ENCODE results near the gene TKTL2. TPM values are rescaled to one million over a fixed set of nuclear protein-coding genes. Genes with fewer than 3 reads are reported as not detected.

TKTL2 gene
- total RNA-seq, 6 experiments from 2014 or later = not detected

DNA sequence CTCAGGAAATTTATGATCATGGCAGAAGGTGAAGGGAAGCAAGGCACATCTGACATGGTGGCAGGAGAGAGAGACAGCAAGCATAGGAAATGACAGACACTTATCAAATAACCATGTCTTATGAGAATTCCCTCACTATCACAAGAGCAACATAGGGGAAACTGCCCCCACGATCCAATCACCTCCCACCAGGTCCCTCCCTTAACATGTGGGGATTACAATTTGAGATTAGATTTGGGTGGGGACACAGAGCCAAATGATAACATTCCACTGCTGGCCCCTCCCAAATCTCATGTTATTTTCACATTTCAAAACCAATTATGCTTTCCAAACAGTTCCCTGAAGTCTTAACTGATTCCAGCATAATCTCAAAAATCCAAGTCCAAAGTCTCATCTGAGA lies 12.8 kb upstream of the TKTL2 start:
- Histone ChIP-seq H3K27me3 (no peaks in the 10 kb centered on the region), H3K27ac (no peak overlapping the region), H3K4me1 (no peaks in the 10 kb centered on the region), H3K4me3 (no peak overlapping the region), H3K9me3 (no peaks in the 10 kb centered on the region), H3K36me3 (no peaks in the 10 kb centered on the region)
- intact Hi-C loops (cut with DNase I) = loop anchor here (5.0 to 10.0 kb wide), 2 partner anchors 58 to 66 kb away; no protein-coding TSS in a partner anchor
- TF ChIP-seq CTCF (IDR thresholded peaks at IDR 0.05) (no peak), POLR2A (IDR thresholded peaks at IDR 0.05) (no peak)
- ATAC-seq (no peak), DNase-seq (no peak)
- WGBS (ENCODE audit: insufficient coverage, low coverage, low lambda C conversion rate, missing lambda C conversion rate) = 27% methylated on average over 1 of the region's 1 CpG

DNA sequence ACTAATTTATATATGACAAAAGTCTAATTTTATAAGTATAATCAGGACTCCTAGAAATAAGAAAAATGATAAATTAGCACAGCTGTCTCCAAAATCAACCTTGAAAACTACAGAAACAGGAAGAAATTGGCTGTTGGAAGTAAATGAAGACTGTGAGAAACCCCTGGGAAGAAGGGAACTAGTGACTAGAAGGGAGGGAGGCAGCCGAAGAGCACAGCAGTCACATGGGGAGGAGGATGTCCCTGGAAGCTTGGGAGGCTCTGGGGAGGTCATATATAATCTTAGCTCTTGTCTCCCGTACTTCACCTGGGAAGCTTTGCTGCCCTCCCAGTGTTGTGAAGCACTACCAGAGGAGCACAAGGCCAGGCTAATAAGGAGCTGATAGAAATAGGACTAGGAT lies 12.0 kb upstream of the TKTL2 start:
- TF ChIP-seq POLR2A (IDR thresholded peaks at IDR 0.05) (no peak), CTCF (IDR thresholded peaks at IDR 0.05) (no peak)
- no peaks in the 10 kb centered on the region for H3K9me3 ChIP-seq
- H3K27me3 ChIP-seq = no peaks in the 10 kb centered on the region
- H3K27ac ChIP-seq = no peak overlapping the region
- no peaks in the 10 kb centered on the region for H3K36me3 ChIP-seq
- ATAC-seq (peak in 2 of 4 donors; percentile 23 to 33), DNase-seq (no peak)
- WGBS (ENCODE audit: insufficient coverage, low coverage, low lambda C conversion rate, missing lambda C conversion rate) = 28% methylated on average over 2 of the region's 2 CpGs
- intact Hi-C loops (cut with DNase I) = loop anchor here (5.0 to 10.0 kb wide), 2 partner anchors 59 to 67 kb away; no protein-coding TSS in a partner anchor
- no peaks in the 10 kb centered on the region for H3K4me1 ChIP-seq
- H3K4me3 ChIP-seq = no peak overlapping the region

DNA sequence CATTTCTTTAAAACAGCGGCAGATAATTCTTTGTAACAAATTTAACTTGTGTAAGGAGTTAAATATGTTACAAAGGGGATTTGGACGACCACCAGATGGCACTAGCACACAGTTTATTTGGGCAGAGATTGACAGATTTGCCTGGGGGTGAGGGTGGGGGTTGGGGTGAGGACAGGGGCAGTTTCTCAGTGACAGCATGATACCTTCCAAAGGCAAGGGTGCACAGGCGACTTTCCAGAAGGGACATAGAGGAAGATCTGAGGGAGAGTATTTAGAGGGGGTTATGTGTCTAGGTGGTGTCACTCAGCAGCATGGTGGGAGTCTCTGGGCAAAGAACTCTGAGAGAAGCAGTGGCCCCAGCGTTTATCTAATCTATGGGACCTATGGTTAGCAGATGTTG lies 11.4 kb upstream of the TKTL2 start:
- ATAC-seq (peak; percentile 53 to 68 (median 62)), DNase-seq (no peak)
- no peaks in the 10 kb centered on the region for H3K27me3 ChIP-seq
- H3K27ac ChIP-seq = no peak overlapping the region
- no peaks in the 10 kb centered on the region for H3K4me1 ChIP-seq
- intact Hi-C loops (cut with DNase I) = loop anchor here (5.0 to 10.0 kb wide), 2 partner anchors 60 to 67 kb away; no protein-coding TSS in a partner anchor
- TF ChIP-seq CTCF (IDR thresholded peaks at IDR 0.05) (peak; percentile 25 to 44 (median 29)), POLR2A (IDR thresholded peaks at IDR 0.05) (no peak)
- no peaks in the 10 kb centered on the region for H3K9me3 ChIP-seq
- H3K36me3 ChIP-seq = no peaks in the 10 kb centered on the region
- H3K4me3 ChIP-seq = no peak overlapping the region
- WGBS (ENCODE audit: insufficient coverage, low coverage, low lambda C conversion rate, missing lambda C conversion rate) = 14% methylated on average over 4 of the region's 4 CpGs

DNA sequence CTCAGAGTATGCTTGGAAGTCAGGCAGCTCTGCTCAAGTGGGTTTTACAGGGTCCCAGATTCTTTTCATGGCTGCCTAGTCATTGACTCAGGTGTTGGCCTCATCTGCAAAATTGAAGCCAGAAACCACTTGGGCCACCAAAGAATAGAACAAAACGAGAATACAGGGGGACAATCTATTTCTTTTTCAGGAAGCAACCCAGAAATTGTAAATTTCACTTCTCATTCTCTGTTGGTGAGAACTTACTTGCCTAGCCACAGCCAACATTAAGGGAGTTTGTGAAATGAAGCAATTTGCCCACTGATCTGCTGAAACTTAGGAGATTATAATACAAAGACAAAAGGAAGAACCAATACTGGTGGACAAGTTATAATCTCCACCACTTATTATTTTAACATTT lies 8.6 kb upstream of the TKTL2 start:
- Histone ChIP-seq H3K4me1 (no peaks in the 10 kb centered on the region), H3K27me3 (no peaks in the 10 kb centered on the region), H3K27ac (no peak overlapping the region), H3K4me3 (no peak overlapping the region), H3K36me3 (no peaks in the 10 kb centered on the region), H3K9me3 (no peaks in the 10 kb centered on the region)
- TF ChIP-seq CTCF (IDR thresholded peaks at IDR 0.05) (no peak), POLR2A (IDR thresholded peaks at IDR 0.05) (no peak)
- DNase-seq (no peak), ATAC-seq (peak in 2 of 4 donors; percentile 18 to 46)
- 0% methylated on average over 1 of the region's 1 CpG for WGBS (ENCODE audit: insufficient coverage, low coverage, low lambda C conversion rate, missing lambda C conversion rate)
- intact Hi-C loops (cut with DNase I) = loop anchor here in 1 of 2 donors (10.0 kb wide), 1 partner anchor 63 kb away; no protein-coding TSS in a partner anchor
